NCI-H524 (cell line): ENCODE results near the gene TARDBP.
"Not testable (repeated sequence)": the region's sequence is repeated elsewhere in the genome, so short reads cannot be mapped to it uniquely, and the experiment has no call there.

Experiments used
- DNase-seq, 2 experiments: peaks; one replicate each; lab custom pipeline; 2025; lab: John Stamatoyannopoulos, UW

TARDBP gene

DNA sequence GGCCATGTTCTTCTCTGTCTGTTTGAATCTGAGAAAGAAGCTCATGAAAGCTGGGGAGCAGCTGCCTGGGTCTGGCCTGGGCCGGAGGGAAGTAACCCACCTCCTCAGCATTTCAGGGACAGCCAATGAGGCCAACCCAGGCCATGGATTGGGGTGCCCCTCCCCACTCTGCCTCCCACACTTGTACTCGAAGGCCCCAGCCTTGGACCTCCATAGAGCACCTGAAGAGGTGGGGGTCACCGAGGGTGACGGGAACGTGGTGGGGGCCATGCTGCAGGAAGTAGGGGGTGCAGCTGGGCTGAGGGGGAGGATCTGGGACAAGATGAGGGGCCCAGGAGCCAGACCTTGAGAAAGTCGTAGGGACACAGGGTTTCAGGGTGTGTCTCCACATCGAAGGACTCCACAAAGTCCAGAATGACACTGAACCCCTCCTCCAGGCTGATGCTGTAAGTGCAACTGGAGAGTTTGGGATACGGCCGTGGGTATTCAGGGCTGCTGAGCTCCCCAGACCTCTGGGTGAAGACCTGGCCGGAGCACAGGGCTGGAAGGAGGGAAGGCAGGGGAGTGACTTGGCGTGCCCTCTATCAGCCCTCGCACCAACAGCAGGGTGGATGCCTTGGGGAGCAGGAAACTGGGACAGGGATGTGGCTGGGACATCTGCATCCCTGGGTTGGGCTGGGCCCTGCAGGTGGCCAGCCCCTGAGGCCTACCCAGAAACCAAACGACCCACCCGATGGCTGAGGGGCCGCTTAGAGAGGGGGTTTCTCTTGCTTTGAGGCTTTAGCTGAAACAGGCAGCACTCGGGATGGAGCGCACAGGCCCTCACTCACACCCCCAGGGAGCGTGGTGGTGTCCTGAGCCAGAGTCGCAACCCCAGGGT is 30.8 kb downstream of the TARDBP start:
- no peak for DNase-seq

DNA sequence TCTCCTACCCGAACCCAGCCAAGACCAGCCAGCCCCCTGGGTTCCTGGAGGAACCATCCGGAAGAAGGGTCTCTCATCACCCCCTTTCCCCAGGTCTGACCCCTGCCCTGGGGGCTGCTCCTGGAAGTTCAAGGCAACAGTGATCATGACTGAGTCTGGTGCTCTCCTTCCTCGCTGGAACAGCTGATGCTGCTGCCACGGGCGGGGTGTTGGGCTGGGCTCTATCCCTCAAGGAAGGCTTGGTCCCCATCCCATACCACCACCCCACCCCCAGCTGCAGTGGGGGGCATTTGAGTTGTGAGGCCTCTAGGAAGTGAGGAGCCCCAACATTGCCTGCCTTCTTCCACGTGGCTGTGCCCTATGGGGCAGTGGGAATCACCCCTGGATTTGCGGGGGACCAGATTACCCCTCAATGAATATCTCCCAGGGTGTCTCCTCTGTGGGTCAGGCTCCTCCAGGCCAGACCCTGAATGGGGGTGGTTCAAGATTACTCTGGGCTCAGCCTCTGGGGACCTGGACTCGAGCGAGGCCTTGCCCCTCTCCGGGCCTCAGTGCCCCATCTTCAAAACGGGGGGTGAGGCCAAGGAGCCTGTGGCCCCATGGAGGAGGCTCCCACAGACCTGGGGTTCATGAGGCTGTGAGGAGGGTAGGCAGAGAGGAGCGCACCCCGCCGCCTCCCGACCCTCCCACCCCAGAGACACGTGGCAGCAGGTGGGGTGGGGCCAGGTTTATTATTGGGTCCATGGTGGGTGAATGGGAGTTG is 31.8 kb downstream of the TARDBP start:
- DNase-seq = no peak

- DNase-seq = no peak
Measured at GRCh38 chr1:11044849-11045427, 32.5 kb downstream of the TARDBP start.

DNA sequence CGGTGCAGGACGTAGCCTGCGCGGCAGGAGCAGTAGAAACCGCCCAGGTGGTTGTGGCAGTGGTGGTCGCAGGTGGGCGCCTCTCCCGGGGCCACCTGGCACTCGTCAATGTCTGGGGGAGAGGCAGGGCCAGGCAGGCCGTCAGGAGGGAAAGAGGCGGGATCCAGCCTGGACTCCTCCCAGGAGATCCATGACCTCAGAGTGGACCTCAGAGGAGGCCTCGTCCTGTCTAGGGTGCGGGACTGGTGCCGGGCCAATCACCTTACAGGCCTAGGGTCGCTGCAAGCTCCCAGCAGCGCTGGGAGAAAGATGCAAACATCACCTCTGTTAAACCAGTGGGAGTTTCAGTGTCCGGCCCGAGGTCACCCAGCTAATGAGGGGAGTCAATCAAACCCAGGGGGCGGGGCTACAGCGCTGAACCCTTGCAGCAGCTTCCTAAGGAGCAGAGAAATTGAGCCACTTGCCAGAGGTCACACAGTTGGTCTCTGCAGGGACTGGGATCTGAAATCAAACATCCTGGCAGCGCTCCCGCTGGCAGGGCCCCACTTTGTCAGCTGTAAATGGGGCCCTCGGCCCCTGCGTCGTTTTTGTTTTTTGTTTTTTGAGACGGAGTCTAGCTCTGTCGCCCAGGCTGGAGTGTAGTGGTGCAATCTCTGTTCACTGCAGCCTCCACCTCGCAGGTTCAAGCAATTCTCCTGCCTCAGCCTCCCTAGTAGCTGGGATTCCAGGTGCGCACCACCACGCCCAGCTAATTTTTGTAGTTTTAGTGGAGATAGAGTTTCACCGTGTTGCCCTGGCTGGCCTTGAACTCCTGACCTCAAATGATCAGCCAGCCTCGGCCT is 33.2 kb downstream of the TARDBP start:
- DNase-seq = no peak

- no peak for DNase-seq
Measured at GRCh38 chr1:11046270-11046566, 33.8 kb downstream of the TARDBP start.

GRCh38 chr1:11046625-11047365 is 34.3 kb downstream of the TARDBP start, which contains the start of gene MASP2:
Gene MASP2 (minus strand): TSS chr1:11047239. CDS start chr1:11047207, 32 bp downstream.
- DNase-seq = no peak

DNA sequence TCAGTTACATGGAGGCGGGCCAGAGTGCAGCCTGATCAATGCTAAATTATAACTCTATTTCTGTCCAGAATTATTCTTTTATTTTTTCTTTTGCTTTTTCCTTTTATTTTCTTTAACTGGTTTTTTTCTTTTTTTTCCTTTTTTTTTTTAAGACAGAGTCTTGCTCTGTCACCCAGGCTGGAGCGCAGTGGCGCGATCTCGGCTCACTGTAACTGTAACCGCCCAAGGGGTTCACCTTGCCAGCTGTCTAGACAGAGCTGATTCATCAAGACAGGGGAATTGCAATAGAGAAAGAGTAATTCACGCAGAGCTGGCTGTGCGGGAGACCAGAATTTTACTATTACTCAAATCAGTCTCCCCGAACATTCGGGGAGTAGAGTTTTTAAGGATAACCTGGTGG is 38.7 kb downstream of the TARDBP start:
- DNase-seq = not testable (repeated sequence)

- DNase-seq = no peak
Measured at GRCh38 chr1:11051781-11052511, 39.5 kb downstream of the TARDBP start.

GRCh38 chr1:11052839-11053757 is 40.6 kb downstream of the TARDBP start:
- DNase-seq = peak; percentile 40 to 76

DNA sequence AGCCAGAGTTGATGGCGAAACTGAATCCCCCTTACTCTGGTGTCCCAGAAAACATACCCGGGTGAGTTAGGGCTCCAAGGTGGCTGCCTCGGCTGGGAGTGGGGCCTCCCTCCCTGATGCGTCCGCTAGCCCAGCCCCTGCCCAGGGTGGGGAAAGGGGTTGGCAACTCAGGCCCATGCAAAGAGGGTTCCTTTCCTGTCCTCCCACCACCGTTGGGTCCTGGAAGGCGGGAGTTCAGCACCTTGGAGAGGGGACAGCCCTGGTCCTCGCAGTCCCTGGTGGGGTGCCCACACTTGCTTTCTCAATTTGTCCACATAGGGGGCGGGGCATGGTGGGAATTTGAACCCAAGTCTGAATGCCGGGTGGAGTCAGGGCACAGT is 41.3 kb downstream of the TARDBP start:
- no peak for DNase-seq

GRCh38 chr1:11054181-11054580 is 41.7 kb downstream of the TARDBP start:
- no peak for DNase-seq

DNA sequence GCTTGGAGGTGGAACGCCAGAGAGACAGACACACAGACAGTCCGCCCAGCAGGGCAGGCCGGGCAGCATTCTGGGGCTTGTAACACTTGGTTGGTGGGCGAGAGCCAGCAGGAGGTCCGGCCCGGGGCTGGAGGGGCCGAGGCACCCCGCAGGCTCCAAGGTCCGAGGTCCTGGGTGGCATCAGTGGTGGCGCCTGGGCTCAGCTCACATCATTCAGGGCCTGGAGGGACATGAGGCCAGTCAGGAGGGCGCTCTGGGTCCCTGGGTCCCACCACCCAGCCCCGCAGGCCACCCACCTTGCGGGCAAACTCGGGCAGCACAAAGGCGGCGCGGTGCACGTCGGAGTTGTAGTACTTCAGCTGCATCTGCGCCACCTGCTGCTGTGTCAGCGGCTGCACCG is 42.2 kb downstream of the TARDBP start:
- no peak for DNase-seq

DNA sequence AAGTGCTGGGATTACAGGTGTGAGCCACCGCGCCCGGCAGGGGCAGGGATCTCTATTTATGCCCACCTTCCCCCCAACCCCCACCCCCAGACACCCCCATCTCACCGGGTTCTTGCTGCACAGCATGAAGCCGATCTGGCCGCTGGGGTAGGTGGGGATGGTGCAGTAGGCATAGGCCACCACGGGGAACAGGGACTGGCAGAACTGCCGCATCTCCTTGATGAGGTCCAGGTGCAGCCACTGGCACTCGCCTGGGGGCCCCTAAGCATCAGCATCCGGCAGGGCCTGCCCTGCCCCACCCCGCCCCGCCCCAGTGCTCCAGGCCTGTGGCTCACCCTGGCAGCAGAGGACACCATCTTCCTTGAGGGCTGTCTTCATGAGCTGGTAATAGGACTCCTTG is 43.2 kb downstream of the TARDBP start:
- DNase-seq = no peak

- no peak for DNase-seq
Measured at GRCh38 chr1:11056504-11056903, 44.0 kb downstream of the TARDBP start.

- DNase-seq = no peak
Measured at GRCh38 chr1:11057477-11057876, 45.0 kb downstream of the TARDBP start.

DNA sequence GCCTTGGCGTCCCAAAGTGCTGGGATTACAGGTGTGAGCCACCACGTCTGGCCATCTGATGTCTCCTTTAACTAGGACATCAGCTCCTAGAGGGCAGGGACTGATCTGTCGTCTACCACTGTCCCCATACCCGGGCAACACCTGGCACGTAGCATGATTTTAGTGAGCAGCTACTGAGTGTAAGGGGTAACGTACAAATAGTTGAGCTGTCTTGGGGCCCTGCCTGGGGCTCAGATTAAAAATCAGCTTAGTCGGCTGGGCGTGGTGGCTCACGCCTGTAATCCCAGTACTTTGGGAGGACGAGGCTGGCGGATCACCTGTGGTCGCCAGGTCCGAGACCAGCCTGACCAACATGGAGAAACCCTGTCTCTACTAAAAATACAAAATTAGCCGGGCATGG is 45.6 kb downstream of the TARDBP start:
- DNase-seq = no peak

DNA sequence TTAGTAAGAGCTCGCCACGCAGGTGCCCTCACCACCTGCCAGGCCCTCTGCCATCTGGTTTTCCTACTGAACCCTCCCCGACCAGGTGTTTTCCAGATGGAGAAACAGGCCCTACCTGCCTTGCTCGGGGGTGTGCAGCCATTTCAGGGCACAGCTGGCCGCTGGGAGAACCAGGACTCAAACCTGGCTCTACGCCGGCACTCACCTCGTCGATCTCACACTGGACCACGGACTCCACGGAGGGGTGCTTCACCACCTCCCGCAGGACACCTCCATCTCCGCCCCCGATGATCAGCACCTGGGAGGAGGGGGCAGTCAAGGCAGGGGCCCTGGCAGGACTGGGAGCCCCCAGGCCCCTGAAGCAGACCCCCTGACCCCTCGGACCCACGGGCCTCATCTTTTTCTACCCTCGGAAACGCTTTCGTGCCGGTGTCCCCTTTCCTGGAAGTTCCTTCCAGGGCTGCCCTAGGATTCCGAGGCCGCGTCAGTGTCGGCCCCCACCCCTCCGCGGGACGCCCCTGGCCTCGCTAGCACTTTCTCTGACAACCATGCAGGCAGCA is 46.2 kb downstream of the TARDBP start:
- DNase-seq = peak in 1 of 2 experiments; percentile 43

DNA sequence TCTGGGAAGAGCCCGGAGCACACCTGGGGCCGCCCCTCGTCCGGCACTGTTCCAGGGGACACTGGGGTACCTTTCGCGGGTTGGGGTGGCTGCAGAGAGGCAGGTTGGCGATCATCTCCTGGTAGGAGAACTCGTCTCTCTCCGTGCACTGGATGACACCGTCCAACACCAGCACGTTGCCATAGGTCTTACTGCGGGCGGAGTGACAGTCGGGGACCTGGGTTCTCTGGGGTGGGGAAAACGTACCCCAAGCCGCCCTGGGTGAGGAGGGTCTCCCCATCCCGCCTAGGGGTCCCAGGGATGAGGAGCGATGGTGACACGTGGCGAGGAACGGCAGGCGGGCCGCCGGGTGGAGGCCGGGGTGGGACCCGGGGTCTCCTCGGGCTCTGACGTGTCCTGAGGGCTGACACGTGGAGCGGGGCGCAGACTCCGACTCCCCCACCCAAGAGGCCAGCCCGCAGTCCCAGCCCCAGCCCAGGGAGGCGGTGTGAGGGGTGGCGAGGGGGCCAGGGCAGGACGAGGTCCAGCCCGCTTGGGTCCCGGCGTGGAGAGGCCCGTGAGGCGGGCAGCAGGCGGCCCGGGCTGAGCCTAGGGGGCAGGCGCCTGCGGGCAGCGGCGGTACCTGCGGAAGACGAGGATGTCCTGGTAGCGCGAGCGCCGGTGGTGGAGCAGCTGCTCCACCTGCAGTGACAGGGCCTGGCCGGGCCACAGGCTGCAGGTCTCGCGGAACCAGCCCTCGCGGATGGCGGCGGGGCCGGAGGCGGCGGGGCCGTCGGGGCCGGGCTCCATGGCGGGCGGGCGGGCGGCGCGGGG is 46.9 kb downstream of the TARDBP start:
- DNase-seq = no peak
